Esophagus muscularis mucosa (tissue), 4 donors: ENCODE results near the gene NETO1.

Source experiments
- CTCF ChIP-seq, 3 experiments: fragments of 200-600 bp in 2 of 3; fragments of 450-650 bp in 1 of 3; sonication (generic) in 2 of 3; IDR thresholded peaks; one replicate each; pipeline ENCODE4 v1.5.1; 2017 to 2019; ENCODE audit warnings: antibody characterized with exemption in 3 of 3, mild to moderate bottlenecking in 2 of 3, moderate library complexity in 1 of 3
- EP300 ChIP-seq: sonication (generic); formaldehyde crosslinking; IDR thresholded peaks from one replicate; pipeline ENCODE4 v1.6.1; 2017; ENCODE audit warnings: antibody characterized with exemption
- POLR2A ChIP-seq: fragments of 450-650 bp; IDR thresholded peaks from one replicate; pipeline ENCODE4 v1.6.1; 2017; ENCODE audit warnings: antibody characterized with exemption, moderate library complexity, mild to moderate bottlenecking, low read depth
- POLR2AphosphoS5 ChIP-seq, 2 donors: sonication (generic); formaldehyde crosslinking; IDR thresholded peaks; one replicate each; pipeline ENCODE4 v1.6.1; 2017; ENCODE audit warnings: antibody characterized with exemption in 2 of 2

DNA sequence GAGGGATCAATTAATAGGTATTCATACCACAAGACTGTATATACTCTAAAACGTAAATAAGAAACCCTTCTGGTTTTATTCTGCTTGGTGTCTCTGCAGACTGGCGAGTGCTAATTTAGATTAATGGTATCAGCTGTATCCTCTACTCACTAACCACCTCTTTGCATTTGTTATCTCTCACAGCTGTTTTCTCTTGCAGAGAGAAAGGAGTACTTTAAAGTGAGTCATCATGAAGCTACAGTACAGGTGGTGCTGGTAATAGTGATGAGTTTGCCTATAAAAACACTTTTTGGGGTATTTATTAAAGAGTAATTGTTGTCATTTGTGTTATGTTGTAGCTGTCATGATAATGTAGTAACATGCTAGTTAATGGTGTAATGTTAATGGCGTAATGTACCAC lies 147.7 kb downstream of the NETO1 start:
- no peak for TF ChIP-seq CTCF (IDR thresholded peaks at IDR 0.05)
- TF ChIP-seq POLR2AphosphoS5 (IDR thresholded peaks at IDR 0.05): no peak
- TF ChIP-seq EP300: no peak
- TF ChIP-seq POLR2A: no peak
